GM12875 (cell line): Measurements from ENCODE around the gene GATAD2A.

Experiments used
- H3K4me3 ChIP-seq: one replicate; pipeline ENCODE4 v1.5.1; 2011; ENCODE audit warnings: low read depth, low read length, control low read depth
- CTCF ChIP-seq: IDR thresholded peaks from 2 replicates; pipeline ENCODE4 v1.5.1; 2011; ENCODE audit warnings: low read depth, mild to moderate bottlenecking, control low read depth, inconsistent platforms, low read length, moderate library complexity, borderline replicate concordance; ENCODE audit not compliant: insufficient read depth

The GATAD2A gene

DNA sequence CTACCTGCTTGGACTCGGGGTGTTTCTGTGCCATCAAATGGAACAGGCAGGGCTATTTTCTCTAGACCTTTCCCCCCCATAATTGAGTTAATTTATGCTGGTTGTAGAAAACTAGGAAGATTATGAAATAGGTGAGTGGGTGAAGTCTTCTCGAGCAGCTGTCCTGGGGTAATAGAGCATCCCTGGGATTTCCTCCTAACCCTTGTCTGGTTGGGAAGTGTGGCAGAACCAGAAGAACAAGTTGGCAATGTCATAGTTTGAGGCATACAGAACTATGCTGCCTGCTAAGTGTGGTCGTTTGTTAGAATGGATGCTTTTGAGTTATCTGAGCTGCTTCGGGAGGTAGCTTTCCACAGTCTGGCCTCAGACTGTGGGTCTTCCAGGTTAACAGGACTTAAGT, 3.7 kb downstream of the GATAD2A start:
- TF ChIP-seq CTCF: no peak
- no peak overlapping the region for H3K4me3 ChIP-seq

DNA sequence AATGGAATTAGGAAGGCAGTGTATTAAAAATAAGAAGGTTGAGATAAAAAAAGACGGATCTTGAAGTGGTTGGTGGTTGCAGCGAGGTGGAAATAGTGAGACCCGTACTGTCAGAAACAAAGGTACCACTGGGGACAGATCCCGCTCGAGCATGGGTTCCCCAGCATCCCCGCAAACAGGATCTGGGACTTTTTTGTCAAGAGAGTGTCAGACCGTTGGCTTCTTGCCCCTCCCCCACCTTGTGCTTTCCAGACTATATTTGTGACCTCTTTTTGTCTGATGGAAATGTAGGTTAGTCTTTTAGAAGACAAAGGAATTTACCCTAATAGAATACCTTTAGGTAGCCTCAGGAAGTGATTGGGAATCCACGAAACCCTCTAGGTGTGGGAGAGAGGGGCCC, 4.2 kb downstream of the GATAD2A start:
- H3K4me3 ChIP-seq: no peak overlapping the region
- no peak for TF ChIP-seq CTCF

DNA sequence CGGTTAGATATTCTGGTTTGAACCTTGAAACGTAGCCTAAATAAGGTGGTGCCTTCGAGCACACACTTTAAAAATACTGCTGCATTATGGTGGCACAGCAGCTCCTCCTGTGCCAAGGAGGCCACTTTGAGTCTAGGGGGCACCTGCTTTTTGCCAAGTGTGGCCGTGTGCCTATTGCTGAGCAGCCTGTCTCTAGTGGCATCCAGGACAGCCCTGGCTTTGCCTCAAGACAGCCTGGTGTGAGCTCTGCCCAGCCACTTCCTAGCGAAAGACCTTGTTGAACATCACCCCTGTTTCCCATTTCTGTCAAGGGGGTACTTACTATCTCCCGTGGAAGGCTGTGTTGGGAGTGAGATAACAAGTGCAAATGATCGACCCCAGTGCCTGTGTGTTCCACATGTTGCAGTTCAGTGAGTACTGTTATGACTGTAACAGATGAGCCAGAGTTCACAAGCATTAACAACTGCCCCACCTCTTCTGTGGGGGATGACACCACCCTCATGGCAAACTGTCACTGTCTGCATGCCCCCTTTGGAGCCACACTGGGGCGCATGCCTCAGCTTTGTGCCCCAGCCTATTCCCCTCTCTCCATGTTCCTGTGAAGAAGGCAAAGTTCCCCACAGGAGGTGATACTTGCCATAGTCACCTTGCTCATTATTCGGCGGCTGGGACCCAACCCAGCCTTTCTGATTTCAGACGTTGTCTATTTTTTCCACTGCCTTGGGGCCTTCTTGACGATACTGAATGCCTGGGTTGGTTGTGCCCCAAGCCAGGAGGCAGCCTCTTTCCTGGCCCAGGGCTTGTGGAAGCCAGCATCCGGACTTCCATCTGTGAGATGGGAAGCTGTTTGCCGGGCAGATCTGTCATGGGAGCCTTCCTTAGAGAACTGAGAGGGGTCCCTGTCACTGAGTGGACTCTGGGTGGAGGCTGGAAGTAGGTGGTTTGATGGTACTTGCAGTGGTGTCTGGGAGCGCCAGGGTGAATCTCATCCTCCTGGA, 5.4 kb downstream of the GATAD2A start:
- H3K4me3 ChIP-seq: no peak overlapping the region
- peak; percentile 26; the same call in 1 of the 2 replicates for TF ChIP-seq CTCF

GRCh38 chr19:19416280-19416679, 10.8 kb downstream of the GATAD2A start:
- H3K4me3 ChIP-seq: no peak overlapping the region
- no peak for TF ChIP-seq CTCF

DNA sequence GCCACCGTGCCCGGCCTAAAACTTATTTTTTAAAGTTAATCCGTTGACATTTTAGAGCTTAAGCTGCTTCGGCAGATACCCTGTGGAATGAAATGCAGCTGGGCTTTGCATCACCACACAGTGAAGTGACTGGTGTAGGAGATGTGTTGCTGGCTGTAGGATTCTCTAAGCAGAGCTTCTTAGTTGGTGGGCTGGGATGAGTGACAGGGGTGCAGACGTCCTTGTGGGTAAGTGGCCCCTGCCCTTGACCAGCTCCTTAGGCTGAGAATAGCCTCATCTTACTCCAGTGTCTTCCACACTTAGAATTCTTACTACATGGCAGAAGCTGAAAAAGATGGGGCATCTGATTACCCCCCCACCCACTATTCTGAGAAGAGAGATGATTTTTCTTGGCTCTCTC, 11.6 kb downstream of the GATAD2A start:
- no peak for TF ChIP-seq CTCF
- H3K4me3 ChIP-seq: no peak overlapping the region

- H3K4me3 ChIP-seq: no peak overlapping the region
- no peak for TF ChIP-seq CTCF
These were observed 12.3 kb downstream of the GATAD2A start for GRCh38 chr19:19417628-19418245.
